LHCN-M2 (cell line): Measurements from ENCODE around the gene MATCAP1. TPM values are rescaled to one million over a fixed set of nuclear protein-coding genes. Genes with fewer than 3 reads are reported as not detected.

Experiments
- DNase-seq: peaks from one replicate; pipeline ENCODE4 v3.0.0-alpha.2; 2012; ENCODE audit warnings: low read depth
- total RNA-seq: library from RNA; depleted of rRNA; stranded (reverse); fragments of >200 nt; gene quantifications from 2 replicates; pipeline ENCODE4 v1.2.3, GENCODE V29; 2014

Gene MATCAP1
- total RNA-seq, 1 experiment from 2014 or later: 25.8 TPM

DNA sequence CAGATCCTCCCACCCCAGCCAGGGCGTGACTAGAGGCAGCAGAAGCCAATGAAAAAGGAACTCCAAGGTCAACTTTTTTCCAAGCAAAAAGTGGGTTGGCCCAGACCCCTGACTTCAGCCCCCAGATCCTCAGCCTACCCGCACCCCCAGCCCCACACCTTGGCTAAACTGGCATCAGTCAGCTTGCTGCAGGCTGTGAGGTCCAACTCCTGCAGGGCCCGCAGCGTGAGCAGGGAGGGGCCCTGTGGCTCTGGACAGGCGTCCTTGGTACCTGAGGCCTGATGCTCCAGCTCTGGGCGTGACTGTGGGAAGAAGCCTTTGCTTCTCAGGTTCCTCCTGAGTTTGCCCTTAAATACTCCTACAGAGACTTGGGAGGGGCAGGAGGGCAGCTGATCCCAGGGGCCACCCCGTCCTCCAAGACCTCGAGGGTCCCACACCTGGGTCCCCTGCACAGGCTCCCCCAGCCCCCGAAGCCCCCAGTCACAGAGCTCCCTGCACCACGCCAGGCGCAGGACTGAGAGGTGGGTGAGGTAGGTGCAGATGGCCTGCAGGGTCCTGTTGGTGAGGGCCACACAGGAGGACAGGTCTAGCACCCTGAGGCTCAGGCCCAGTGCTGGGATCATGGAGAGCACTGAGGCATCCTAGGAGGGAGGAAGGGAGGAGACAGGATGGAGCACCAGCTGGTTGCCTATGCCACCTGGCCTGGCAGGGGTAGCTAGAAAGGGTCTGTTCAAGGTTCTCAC, 24.6 kb upstream of the MATCAP1 start:
- no peak for DNase-seq

GRCh38 chr16:67207249-67208091, 23.7 kb upstream of the MATCAP1 start:
- peak; percentile 63 for DNase-seq

GRCh38 chr16:67206838-67207248, 23.1 kb upstream of the MATCAP1 start:
- no peak for DNase-seq

GRCh38 chr16:67206129-67206837, 22.5 kb upstream of the MATCAP1 start:
- DNase-seq: no peak

GRCh38 chr16:67204076-67204475, 20.3 kb upstream of the MATCAP1 start:
- no peak for DNase-seq

DNA sequence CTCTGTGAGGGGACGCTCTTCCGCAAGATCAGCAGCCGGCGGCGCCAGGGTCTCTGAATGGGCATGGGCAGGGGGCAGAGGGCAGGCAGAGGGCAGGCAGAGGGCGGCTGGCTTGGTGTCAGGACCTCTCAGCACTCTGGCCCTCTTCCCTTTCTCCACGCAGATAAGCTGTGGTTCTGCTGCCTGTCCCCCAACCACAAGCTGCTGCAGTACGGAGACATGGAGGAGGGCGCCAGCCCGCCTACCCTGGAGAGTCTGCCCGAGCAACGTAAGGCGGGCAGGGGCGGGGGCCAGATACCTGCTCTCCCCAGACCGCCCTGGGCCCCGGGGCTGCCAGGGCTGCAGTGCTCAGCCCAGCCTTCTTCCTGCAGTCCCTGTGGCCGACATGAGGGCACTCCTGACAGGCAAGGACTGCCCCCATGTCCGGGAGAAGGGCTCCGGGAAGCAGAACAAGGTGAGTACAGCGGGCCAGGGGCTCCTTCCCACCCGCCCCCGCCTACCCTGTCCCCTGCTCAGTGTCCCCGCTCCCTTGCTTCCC, 19.3 kb upstream of the MATCAP1 start:
- no peak for DNase-seq

GRCh38 chr16:67202426-67202825, 18.7 kb upstream of the MATCAP1 start:
- DNase-seq: no peak

DNA sequence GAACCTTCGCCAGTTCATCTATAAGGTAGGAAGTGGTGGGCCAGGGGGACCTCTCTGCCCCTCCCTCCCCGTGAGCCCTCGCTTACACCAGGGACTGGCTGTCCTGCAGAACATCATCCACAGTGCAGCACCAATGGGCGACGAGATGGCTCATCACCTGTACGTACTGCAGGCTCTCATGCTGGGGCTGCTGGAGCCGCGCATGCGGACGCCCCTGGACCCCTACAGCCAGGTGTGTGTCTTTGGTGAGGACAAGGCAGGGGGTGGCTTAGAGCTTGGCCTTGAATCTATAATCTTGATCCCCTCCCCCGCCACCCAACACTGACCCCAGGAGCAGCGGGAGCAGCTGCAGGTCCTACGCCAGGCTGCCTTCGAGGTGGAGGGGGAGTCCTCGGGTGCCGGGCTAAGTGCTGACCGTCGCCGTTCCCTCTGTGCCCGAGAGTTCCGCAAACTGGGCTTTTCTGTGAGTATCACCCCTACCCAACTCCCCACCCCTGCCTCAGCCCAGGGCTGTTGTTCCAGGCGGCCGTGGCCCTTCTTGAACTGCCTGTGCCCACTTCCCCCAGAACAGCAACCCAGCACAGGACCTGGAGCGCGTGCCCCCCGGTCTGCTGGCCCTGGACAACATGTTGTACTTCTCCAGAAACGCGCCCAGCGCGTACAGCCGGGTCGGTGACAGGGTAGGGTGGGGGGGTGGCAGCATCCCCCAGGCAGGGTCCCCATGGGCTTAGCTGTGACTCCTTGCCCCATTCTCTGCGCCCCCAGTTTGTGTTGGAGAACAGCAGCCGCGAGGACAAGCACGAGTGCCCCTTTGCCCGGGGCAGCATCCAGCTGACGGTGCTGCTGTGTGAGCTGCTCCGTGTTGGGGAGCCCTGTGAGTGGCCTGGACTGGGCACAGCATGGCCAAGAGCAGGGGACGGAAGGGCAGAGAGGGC, 17.9 kb upstream of the MATCAP1 start:
- no peak for DNase-seq

- no peak for DNase-seq
Observed at GRCh38 chr16:67200491-67200890, 16.7 kb upstream of the MATCAP1 start.

GRCh38 chr16:67199808-67200198, 16.0 kb upstream of the MATCAP1 start:
- DNase-seq: no peak

GRCh38 chr16:67199011-67199807, 15.4 kb upstream of the MATCAP1 start, which contains the start of gene ELMO3:
Gene ELMO3 (plus strand): TSS chr16:67199131. CDS start chr16:67199327, 196 bp downstream.
- DNase-seq: no peak

DNA sequence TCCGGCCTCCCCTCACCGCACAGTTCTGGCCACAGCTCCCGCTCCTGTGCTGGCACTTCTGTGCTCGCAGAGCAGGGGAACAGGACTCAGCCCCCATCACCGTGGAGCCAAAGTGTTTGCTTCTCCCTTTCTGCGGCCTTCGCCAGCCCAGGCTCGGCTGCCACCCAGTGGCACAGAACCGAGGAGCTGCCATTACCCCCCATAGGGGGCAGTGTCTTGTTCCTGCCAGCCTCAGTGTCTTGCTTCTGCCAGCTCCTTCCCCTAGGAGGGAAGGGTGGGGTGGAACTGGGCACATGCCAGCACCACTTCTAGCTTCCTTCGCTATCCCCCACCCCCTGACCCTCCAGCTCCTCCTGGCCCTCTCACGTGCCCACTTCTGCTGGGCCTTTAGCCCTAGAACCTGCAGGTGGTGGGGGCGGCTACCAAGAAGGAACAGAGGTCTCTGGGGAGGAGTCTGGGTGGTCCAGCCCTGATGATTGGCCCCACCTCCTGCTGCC, 14.5 kb upstream of the MATCAP1 start:
- peak; percentile 50 for DNase-seq

DNA sequence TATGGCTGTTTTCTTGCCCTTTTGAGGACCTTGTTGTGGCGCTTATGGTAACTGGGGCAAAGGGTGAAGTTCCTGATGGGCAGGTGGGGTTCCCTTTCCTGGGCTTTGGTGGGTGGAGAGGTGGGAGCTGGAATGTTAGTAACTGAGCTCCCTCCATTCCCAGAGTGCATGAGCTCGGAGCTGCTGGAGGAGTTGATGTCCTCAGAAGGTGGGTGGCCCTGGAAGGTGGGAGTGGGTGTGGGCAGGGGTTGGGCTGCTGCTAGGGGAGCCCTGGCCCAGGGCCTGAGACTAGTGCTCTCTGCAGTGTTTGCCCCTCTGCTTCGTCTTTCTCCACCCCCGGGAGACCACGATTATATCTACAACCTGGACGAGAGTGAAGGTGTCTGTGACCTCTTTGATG, 13.9 kb upstream of the MATCAP1 start:
- DNase-seq: no peak

- no peak for DNase-seq
Observed at GRCh38 chr16:67196881-67197280, 13.1 kb upstream of the MATCAP1 start.

DNA sequence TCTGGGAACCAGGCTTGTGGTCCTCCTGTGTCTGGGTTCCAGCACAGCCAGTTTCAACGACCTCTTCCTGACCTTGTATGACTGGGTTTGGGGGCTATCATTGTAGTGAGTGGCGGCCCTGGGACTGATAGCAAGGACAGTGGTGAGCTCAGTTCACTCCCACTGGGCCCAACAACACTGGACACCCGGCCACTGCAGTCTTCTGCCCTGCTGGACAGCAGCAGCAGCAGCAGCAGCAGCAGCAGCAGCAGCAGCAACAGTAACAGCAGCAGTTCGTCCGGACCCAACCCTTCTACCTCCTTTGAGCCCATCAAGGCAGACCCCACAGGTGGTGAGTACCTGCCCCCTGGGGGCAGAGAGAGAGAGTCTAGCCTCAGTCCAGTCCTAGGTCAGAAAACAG, 11.9 kb upstream of the MATCAP1 start:
- no peak for DNase-seq

GRCh38 chr16:67194260-67194659, 10.5 kb upstream of the MATCAP1 start:
- DNase-seq: no peak

- DNase-seq: no peak
Observed at GRCh38 chr16:67193536-67193935, 9.8 kb upstream of the MATCAP1 start.

GRCh38 chr16:67192781-67193361, 9.1 kb upstream of the MATCAP1 start:
- no peak for DNase-seq

- peak; percentile 87 for DNase-seq
Observed at GRCh38 chr16:67191995-67192681, 8.4 kb upstream of the MATCAP1 start, which contains the start of gene E2F4. Gene E2F4 (plus strand): TSS chr16:67192155. CDS start chr16:67192228, 73 bp downstream.
